ENCODE results near the gene SNX1. TPM values are rescaled to one million over a fixed set of nuclear protein-coding genes. Genes with fewer than 3 reads are reported as not detected.

Gene SNX1
- total RNA-seq, 1 donor from 2014 or later = 33.8 TPM

DNA sequence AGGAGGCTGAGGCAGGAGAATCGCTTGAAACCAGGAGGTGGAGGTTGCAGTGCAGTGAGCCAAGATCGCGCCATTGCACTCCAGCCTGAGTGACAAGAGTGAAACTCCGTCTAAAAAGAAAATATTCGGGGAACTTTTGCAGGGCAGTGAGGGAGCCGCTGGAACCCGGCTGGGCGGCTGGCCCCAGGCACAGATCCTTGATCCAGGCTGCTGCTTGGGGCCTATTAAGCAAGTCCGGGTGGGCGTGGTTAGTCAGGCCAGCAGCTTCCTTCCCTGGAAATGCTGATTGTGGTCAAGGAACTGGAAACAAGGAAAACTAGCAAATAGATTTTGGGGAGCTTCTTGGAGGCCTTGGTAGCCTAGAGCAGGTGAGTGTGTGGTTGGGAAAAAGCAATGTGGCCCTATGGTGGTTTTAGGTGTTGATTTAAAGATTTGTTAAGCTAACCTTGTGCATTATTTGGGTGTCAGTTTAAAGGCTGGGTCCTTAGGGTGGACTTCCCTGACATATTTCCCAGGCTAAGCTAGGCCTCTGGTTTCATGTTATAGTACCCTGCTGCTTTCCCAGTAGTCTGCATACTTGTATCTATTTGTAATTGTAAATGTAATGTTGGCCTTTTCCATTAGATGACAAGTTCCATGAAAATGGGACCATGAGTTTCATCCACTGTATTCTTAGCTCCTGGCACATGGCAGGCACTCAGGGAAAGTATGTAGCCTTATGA is 38.0 kb downstream of the SNX1 start:
- DNase-seq (ENCODE audit: low spot score in 2 of 2) = no peak
- Histone ChIP-seq H3K27ac (no peak overlapping the region), H3K4me3 (no peak overlapping the region), H3K27me3 (no peaks in the 10 kb centered on the region), H3K9me3 (no peaks in the 10 kb centered on the region), H3K4me1 (no peaks in the 10 kb centered on the region), H3K36me3 (peaks cover 86 to 100% of the 10 kb centered on the region in 2 donors)
- intact Hi-C loops (cut with DNase I) = no loop called here
- TF ChIP-seq, protein P1, sequence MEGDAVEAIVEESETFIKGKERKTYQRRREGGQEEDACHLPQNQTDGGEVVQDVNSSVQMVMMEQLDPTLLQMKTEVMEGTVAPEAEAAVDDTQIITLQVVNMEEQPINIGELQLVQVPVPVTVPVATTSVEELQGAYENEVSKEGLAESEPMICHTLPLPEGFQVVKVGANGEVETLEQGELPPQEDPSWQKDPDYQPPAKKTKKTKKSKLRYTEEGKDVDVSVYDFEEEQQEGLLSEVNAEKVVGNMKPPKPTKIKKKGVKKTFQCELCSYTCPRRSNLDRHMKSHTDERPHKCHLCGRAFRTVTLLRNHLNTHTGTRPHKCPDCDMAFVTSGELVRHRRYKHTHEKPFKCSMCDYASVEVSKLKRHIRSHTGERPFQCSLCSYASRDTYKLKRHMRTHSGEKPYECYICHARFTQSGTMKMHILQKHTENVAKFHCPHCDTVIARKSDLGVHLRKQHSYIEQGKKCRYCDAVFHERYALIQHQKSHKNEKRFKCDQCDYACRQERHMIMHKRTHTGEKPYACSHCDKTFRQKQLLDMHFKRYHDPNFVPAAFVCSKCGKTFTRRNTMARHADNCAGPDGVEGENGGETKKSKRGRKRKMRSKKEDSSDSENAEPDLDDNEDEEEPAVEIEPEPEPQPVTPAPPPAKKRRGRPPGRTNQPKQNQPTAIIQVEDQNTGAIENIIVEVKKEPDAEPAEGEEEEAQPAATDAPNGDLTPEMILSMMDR (IDR thresholded peaks at IDR 0.05) = no peak

DNA sequence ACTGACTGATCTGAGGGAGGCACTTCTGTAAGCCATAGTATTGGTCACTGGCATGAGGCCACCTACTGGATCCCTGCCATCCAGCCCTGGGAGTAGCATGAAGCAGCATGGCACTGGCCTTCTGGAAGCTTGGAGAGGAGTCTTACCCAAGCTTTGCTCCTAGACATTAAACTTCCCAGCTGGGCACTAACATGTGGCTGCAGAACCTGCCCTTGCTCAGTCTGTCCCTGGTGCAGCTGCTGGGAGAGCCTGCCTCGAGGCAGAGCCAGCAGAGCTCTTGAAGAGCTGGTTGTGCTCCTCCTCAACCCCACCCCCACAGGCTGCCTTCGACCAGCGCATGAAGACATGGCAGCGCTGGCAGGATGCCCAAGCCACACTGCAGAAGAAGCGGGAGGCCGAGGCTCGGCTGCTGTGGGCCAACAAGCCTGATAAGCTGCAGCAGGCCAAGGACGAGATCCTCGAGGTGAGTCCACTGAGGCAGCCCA is 38.6 kb downstream of the SNX1 start:
- no peak overlapping the region for H3K4me3 ChIP-seq
- H3K27ac ChIP-seq = no peak overlapping the region
- H3K4me1 ChIP-seq = no peaks in the 10 kb centered on the region
- H3K9me3 ChIP-seq = no peaks in the 10 kb centered on the region
- TF ChIP-seq, protein P1 (IDR thresholded peaks at IDR 0.05) = no peak
- H3K36me3 ChIP-seq = peaks cover 84 to 95% of the 10 kb centered on the region in 2 donors
- DNase-seq (ENCODE audit: low spot score in 2 of 2) = no peak
- H3K27me3 ChIP-seq = no peaks in the 10 kb centered on the region
- intact Hi-C loops (cut with DNase I) = no loop called here

DNA sequence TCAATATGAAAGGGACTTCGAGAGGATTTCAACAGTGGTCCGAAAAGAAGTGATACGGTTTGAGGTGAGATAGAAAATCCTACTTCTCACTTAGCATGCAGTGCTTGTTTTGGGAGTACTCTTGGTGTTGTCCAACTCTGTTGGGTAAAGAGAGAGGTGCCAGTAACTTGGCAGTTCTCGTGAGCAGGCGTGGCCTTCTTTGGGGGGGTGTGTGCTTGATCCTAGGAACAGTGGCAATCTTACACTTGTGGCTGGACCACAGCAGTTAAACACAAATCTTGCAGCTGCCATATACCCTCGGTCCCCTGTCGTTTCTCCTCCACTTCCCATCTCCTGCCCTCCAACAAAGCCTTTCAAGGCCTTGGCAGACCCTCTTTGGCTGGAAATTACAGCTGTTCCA is 40.6 kb downstream of the SNX1 start:
- TF ChIP-seq, protein P1 (IDR thresholded peaks at IDR 0.05) = no peak
- Histone ChIP-seq H3K4me1 (no peaks in the 10 kb centered on the region), H3K27me3 (no peaks in the 10 kb centered on the region), H3K9me3 (no peaks in the 10 kb centered on the region), H3K4me3 (no peak overlapping the region), H3K36me3 (peaks cover 67 to 86% of the 10 kb centered on the region in 2 donors), H3K27ac (no peak overlapping the region)
- no peak for DNase-seq (ENCODE audit: low spot score in 2 of 2)
- intact Hi-C loops (cut with DNase I) = no loop called here

DNA sequence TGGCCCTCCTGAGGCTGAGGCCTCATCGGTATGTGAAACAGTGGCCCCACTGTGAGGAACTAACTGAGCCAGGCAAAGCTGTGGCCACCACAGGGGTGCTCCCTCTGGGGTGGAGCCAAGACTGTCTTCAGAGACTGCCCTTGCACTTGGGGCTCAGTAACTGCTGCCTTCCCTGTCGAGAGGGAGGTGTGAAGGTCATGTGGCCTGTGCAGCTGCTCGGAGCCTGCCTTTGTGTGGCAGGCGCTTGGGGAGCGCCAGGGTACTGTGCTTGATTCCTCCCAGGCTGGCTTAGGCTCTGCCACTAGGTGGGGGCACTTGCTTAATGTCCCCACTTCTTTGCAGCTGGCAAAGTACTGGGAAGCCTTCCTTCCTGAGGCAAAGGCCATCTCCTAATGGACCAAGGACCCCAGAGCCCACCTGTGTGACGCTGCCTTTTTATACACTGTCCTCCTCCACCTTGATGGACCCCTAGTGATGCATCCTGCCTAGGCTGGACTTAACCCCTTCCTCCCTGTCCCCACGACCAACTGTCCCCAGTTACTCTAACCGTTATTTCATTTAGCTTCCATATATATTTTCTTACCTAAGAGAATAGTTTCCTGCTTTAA is 41.5 kb downstream of the SNX1 start:
- Histone ChIP-seq H3K36me3 (peaks cover 58 to 83% of the 10 kb centered on the region in 2 donors), H3K4me1 (no peaks in the 10 kb centered on the region), H3K27me3 (no peaks in the 10 kb centered on the region), H3K27ac (no peak overlapping the region), H3K9me3 (no peaks in the 10 kb centered on the region), H3K4me3 (no peak overlapping the region)
- intact Hi-C loops (cut with DNase I) = no loop called here
- TF ChIP-seq, protein P1 (IDR thresholded peaks at IDR 0.05) = peak in 1 of 3 experiments; percentile 5
- DNase-seq (ENCODE audit: low spot score in 2 of 2) = no peak

DNA sequence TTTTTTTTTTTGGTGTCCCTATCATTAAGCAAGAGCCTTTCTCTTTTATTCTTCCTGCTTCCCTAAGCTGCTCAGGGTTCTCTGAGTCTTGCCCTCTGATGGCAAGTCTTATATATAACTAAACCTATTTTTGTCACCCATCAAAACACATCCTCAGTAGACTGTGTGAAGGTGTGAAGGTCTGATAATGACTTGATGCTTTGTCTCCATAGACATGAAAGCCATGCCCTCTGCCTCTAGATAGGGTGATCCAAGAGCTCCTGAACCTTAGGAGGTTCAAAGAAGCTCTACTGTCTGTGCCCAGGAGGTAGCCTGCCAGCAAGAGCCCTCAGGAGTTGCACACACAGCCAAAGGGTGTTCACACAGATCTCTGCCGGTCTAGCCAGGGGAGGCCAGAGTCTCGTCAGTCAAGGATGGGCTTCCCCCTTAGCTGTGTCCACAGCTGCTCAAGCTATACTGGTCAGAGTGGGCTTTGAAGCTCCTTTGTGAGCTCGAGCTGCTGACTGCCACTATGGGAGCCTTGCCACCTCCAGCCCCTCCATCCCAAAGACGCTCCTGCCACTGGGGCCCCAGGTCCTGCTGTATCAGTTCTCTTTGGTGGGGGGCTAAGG is 42.7 kb downstream of the SNX1 start:
- no peaks in the 10 kb centered on the region for H3K27me3 ChIP-seq
- H3K4me1 ChIP-seq = no peaks in the 10 kb centered on the region
- no peak overlapping the region for H3K4me3 ChIP-seq
- peaks cover 61 to 83% of the 10 kb centered on the region in 2 donors for H3K36me3 ChIP-seq
- DNase-seq (ENCODE audit: low spot score in 2 of 2) = no peak
- TF ChIP-seq, protein P1 (IDR thresholded peaks at IDR 0.05) = no peak
- no peaks in the 10 kb centered on the region for H3K9me3 ChIP-seq
- intact Hi-C loops (cut with DNase I) = no loop called here
- no peak overlapping the region for H3K27ac ChIP-seq

Data from ascending aorta (tissue), 2 donors.